ENCODE measurements around the gene UBAC1. TPM values are rescaled to one million over a fixed set of nuclear protein-coding genes. Genes with fewer than 3 reads are reported as not detected.

UBAC1 gene
- total RNA-seq, 1 donor from 2014 or later = 47.7 TPM

DNA sequence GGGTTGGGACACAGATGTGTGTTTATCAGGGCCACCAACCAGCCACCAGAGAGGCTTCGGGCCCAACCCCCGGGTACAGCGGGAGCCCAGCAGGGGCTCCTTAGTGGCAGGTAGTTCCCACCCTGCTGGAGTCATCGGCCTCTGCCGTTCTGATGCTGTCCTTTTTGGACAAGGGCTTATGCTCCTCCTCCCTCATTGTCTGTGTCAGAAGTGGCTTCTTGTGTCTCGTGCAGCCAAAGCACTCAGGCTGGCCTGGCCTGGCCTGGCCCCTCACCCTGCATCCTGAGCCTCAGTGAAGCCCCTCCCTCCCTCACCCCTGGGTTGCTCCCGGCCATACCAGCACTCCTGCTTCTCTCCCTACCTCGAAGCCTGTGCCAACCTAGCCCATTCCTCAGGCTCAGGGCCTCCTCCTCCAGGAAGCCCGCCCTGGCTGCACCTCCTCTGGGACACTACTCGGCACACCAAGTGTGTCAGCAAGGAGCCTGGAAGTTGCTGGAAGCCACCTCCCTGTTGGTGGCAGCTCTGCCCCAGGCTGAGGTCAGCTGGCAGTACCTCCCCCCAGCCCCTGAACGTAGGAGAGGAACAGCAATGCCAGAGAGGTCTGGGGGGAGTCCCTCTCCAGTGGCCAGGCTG lies 4.1 kb upstream of the UBAC1 start:
- H3K36me3 Mint-ChIP-seq (ENCODE audit: low read depth) = no peaks in the 10 kb centered on the region
- H3K27ac Mint-ChIP-seq = peak overlapping the region; percentile 56
- no peak overlapping the region for H3K4me3 Mint-ChIP-seq
- peaks cover 25% of the 10 kb centered on the region for H3K4me1 Mint-ChIP-seq
- H3K9me3 Mint-ChIP-seq = no peaks in the 10 kb centered on the region
- peaks cover 10% of the 10 kb centered on the region for H3K27me3 Mint-ChIP-seq
- DNase-seq = no peak
- intact Hi-C loops (cut with micrococcal nuclease) = loop anchor here (10.0 kb wide), 1 partner anchor 280 kb away; the partner anchor contains the start of gene QSOX2

DNA sequence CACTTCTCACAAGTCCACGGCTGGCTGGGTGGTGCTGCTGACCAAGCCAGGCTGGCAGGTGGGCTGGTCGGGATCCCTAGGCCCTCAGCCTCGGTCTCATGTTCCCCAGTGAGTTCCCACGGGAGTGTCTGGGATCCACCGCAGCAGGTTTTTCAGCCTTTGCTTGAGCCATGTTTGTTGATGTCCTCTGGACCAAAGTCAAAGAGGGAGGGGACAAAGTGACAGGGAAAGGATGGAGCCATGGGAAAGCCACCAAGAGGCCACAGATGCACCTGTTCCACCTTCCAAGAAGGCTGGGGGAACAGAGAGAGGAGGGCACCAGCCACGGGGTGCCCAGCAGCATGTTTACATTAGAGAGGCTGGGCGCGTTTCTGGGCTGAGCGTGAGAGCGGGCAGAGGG lies 2.8 kb upstream of the UBAC1 start:
- Mint-ChIP-seq H3K4me1 (peaks cover 35% of the 10 kb centered on the region), H3K27me3 (peaks cover 10% of the 10 kb centered on the region), H3K36me3 (ENCODE audit: low read depth) (no peaks in the 10 kb centered on the region), H3K4me3 (no peak overlapping the region), H3K27ac (no peak overlapping the region), H3K9me3 (no peaks in the 10 kb centered on the region)
- intact Hi-C loops (cut with micrococcal nuclease) = loop anchor here (10.0 kb wide), 1 partner anchor 281 kb away; the partner anchor contains the start of gene QSOX2
- DNase-seq = no peak

- Mint-ChIP-seq H3K4me3 (no peak overlapping the region), H3K4me1 (peaks cover 36% of the 10 kb centered on the region), H3K27me3 (peaks cover 10% of the 10 kb centered on the region), H3K9me3 (no peaks in the 10 kb centered on the region), H3K27ac (no peak overlapping the region), H3K36me3 (ENCODE audit: low read depth) (no peaks in the 10 kb centered on the region)
- intact Hi-C loops (cut with micrococcal nuclease) = loop anchor here (10.0 kb wide), 1 partner anchor 281 kb away; the partner anchor contains the start of gene QSOX2
- DNase-seq = no peak
These were observed 2.2 kb upstream of the UBAC1 start for GRCh38 chr9:135963338-135963737.

DNA sequence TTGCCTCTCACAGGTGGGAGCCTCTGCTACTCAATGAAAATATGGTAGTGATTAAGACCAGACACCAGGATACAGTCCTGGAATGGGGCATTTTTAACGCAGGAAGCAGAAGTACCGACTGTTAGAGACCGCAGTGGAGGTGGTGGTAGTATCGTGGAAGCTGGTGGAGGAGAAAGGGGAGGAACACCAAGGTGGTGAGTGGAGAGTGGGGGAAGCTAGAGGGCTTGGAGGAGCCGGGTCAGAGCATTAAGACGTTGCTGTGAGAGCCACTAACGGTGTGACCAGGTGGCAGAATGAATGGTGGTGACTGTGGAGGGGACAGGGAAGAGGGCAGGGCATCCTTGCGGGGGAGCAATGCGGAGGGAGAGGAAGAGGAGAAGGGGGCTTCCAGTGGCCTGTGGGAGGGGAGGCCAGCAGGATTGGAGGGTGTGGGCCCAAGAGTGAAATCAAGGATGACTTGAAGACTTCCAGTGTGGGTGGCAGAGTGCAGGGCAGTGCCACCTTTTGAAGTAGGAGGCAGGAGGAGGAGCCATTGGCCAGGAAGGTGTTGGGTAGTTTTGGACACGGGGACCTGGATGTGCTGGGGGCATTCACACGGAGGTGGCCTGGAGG lies 1.6 kb upstream of the UBAC1 start:
- intact Hi-C loops (cut with micrococcal nuclease) = loop anchor here (10.0 kb wide), 1 partner anchor 282 kb away; the partner anchor contains the start of gene QSOX2
- Mint-ChIP-seq H3K4me3 (peak overlapping the region; percentile 63), H3K9me3 (no peaks in the 10 kb centered on the region), H3K36me3 (ENCODE audit: low read depth) (no peaks in the 10 kb centered on the region), H3K27ac (peak overlapping the region; percentile 70), H3K27me3 (peaks cover 9% of the 10 kb centered on the region), H3K4me1 (peaks cover 35% of the 10 kb centered on the region)
- no peak for DNase-seq

- peak; percentile 65 for DNase-seq
- H3K27ac Mint-ChIP-seq = peak overlapping the region; percentile 70
- H3K9me3 Mint-ChIP-seq = no peaks in the 10 kb centered on the region
- no peaks in the 10 kb centered on the region for H3K36me3 Mint-ChIP-seq (ENCODE audit: low read depth)
- peaks cover 30% of the 10 kb centered on the region for H3K4me1 Mint-ChIP-seq
- H3K4me3 Mint-ChIP-seq = peak overlapping the region; percentile 63
- intact Hi-C loops (cut with micrococcal nuclease) = loop anchor here (1.0 to 10.0 kb wide), 4 partner anchors 35 to 283 kb away; partner anchors contain the start of genes CAMSAP1, QSOX2 and TMEM250
- H3K27me3 Mint-ChIP-seq = peaks cover 5% of the 10 kb centered on the region
These were observed 880 bp upstream of the UBAC1 start for GRCh38 chr9:135961811-135962695.

DNA sequence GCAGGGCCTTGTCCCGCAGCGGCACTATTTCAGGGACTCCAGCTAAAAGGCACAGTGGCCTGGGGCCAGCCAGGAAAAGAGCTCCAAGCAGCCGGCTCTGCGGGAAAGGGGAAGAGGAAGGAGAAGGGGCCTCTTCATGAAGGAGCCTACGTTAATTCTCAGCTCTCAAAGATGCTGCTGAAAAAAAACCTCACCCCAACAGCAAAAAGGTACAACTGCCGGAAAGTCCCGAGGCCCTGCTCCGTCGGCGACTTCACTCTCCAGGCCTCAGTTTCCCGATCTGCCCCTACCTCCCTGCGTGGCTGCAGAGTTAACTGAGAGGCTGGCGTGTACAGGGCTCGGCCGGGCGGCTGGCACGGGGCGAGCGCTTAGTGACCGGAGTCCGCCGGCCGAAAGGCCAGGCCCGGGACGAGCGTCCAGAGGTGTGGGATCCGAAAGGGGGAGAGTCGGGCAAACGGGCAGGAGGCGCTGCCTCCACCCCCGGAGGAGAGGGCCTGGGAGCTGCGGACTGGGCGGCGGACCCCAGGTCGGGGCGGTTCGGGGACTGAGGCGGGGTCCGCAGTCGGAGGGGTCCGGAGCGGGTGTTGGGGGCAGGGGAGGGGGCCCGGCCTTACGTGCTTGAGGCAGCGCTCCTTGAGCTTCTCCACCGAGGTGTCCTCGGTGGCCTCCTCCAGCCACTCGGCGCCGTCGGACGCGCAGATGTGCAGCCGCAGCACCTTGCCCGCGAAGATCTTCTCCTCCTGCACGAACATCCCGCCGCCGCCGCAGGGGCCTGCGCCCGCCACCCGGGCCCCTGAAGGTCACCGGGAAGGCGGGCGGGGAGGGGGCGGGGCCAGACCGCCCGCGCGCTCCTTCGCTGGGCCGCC lies 529 bp downstream of the UBAC1 start:
- DNase-seq = peak; percentile 69
- peak overlapping the region; percentile 85 for H3K27ac Mint-ChIP-seq
- H3K9me3 Mint-ChIP-seq = no peaks in the 10 kb centered on the region
- peaks cover 5% of the 10 kb centered on the region for H3K27me3 Mint-ChIP-seq
- peaks cover 34% of the 10 kb centered on the region for H3K4me1 Mint-ChIP-seq
- peak overlapping the region; percentile 93 for H3K4me3 Mint-ChIP-seq
- intact Hi-C loops (cut with micrococcal nuclease) = loop anchor here (1.0 to 10.0 kb wide), 4 partner anchors 33 to 284 kb away; partner anchors contain the start of genes CAMSAP1, QSOX2 and TMEM250
- H3K36me3 Mint-ChIP-seq (ENCODE audit: low read depth) = peaks cover 4% of the 10 kb centered on the region

DNA sequence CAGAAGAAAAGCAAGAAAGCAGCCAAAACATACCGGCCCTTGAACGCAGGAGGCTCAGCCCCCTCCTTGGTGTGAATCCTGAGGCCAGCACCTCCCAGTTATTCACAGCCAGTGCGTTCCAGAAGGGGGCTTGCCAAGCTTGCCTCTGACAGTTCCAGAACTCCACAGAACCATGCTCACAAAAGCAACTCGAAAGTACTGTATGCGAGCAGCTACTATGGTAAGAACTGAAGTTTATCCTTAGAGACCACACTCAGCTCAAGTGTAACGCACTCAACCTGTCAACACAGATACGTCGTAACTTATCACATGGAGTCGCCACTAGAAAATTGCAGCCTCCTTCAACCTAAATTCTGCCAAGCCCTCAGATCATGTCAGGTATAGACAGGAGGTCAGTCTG lies 1.4 kb downstream of the UBAC1 start:
- Mint-ChIP-seq H3K27ac (peak overlapping the region; percentile 66), H3K4me1 (peaks cover 34% of the 10 kb centered on the region), H3K27me3 (peaks cover 5% of the 10 kb centered on the region), H3K9me3 (no peaks in the 10 kb centered on the region), H3K36me3 (ENCODE audit: low read depth) (peaks cover 7% of the 10 kb centered on the region), H3K4me3 (peak overlapping the region; percentile 93)
- intact Hi-C loops (cut with micrococcal nuclease) = loop anchor here (2.0 to 10.0 kb wide), 3 partner anchors 53 to 285 kb away; partner anchors contain the start of genes CAMSAP1, QSOX2 and TMEM250
- DNase-seq = no peak

- Mint-ChIP-seq H3K27me3 (peaks cover 5% of the 10 kb centered on the region), H3K4me3 (no peak overlapping the region), H3K27ac (no peak overlapping the region), H3K9me3 (no peaks in the 10 kb centered on the region), H3K4me1 (peaks cover 34% of the 10 kb centered on the region), H3K36me3 (ENCODE audit: low read depth) (peaks cover 15% of the 10 kb centered on the region)
- no peak for DNase-seq
- intact Hi-C loops (cut with micrococcal nuclease) = no loop called here
These were observed 2.7 kb downstream of the UBAC1 start for GRCh38 chr9:135958485-135958884.

DNA sequence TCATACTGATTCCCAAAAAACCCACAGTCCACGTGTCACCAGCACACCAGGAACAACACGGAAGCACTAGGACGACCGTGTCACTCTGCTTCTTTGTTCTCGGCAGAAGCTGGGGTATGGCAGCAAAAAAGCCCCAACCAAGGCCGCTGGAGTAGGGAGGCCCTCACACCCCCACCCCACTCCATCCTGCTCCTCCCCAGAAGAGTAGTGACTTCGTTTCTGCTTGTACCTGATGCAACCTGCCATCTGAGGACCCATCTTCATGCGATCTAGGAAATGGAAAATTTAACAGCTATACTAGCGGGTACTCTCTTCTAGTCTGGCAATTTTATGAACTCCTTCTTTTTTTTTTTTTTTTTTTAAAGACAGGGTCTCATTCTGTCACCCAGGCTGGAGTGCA lies 3.7 kb downstream of the UBAC1 start:
- Mint-ChIP-seq H3K4me3 (no peak overlapping the region), H3K4me1 (peaks cover 28% of the 10 kb centered on the region), H3K27ac (no peak overlapping the region), H3K36me3 (ENCODE audit: low read depth) (peaks cover 20% of the 10 kb centered on the region), H3K27me3 (peaks cover under 1% of the 10 kb centered on the region), H3K9me3 (no peaks in the 10 kb centered on the region)
- intact Hi-C loops (cut with micrococcal nuclease) = no loop called here
- DNase-seq = no peak

DNA sequence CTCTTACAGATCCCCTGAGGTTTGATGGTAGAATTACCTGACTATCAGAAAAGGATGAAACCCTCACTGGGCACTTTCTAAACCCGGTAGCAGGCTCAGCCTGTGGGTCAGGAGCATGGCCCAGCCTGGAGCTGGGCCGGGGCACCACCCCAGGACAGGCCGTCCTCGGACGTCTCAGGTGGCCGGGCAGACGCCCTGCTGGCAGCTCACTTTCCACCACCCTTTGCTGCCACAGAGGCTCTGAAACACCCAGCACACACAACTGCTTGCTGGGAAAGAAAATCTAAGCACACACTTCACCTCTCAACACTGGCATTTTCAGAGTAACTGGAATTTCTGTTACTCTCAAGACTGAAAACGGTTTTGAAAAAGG lies 4.4 kb downstream of the UBAC1 start:
- DNase-seq = no peak
- no peaks in the 10 kb centered on the region for H3K9me3 Mint-ChIP-seq
- no peak overlapping the region for H3K4me3 Mint-ChIP-seq
- no peak overlapping the region for H3K27ac Mint-ChIP-seq
- peaks cover 26% of the 10 kb centered on the region for H3K36me3 Mint-ChIP-seq (ENCODE audit: low read depth)
- no peaks in the 10 kb centered on the region for H3K27me3 Mint-ChIP-seq
- intact Hi-C loops (cut with micrococcal nuclease) = loop anchor here (1.0 kb wide), 1 partner anchor 57 kb away; no protein-coding TSS in a partner anchor
- H3K4me1 Mint-ChIP-seq = peaks cover 22% of the 10 kb centered on the region

- intact Hi-C loops (cut with micrococcal nuclease) = loop anchor here (1.0 kb wide), 1 partner anchor 57 kb away; no protein-coding TSS in a partner anchor
- Mint-ChIP-seq H3K27ac (no peak overlapping the region), H3K9me3 (no peaks in the 10 kb centered on the region)
These were observed 5.0 kb downstream of the UBAC1 start for GRCh38 chr9:135955934-135956801.

GRCh38 chr9:135952664-135953206 lies 8.4 kb downstream of the UBAC1 start:
- intact Hi-C loops (cut with micrococcal nuclease) = no loop called here
- no peak for DNase-seq
- Mint-ChIP-seq H3K4me1 (peaks cover 8% of the 10 kb centered on the region), H3K27me3 (no peaks in the 10 kb centered on the region), H3K36me3 (ENCODE audit: low read depth) (peaks cover 32% of the 10 kb centered on the region), H3K27ac (no peak overlapping the region), H3K9me3 (no peaks in the 10 kb centered on the region), H3K4me3 (no peak overlapping the region)

More at GRCh38 chr9:135955934-135956801, 5.0 kb downstream of the UBAC1 start:
- Mint-ChIP-seq H3K36me3 (ENCODE audit: low read depth) (peaks cover 26% of the 10 kb centered on the region), H3K27me3 (no peaks in the 10 kb centered on the region), H3K4me1 (peaks cover 17% of the 10 kb centered on the region), H3K4me3 (no peak overlapping the region)
- no peak for DNase-seq
